H9 (cell line): Measurements from ENCODE around the gene FADS1. TPM values are rescaled to one million over a fixed set of nuclear protein-coding genes. Genes with fewer than 3 reads are reported as not detected.

Experiments used
- DNase-seq: peaks from one replicate; pipeline ENCODE4 v3.0.0-alpha.2; 2017
- H2AFZ ChIP-seq: one replicate; pipeline ENCODE4 v1.6.1; 2013; ENCODE audit warnings: mild to moderate bottlenecking, low read length, control low read depth, moderate library complexity
- H2AK5ac ChIP-seq: 2 replicates; pipeline ENCODE4 v1.6.1; 2013; ENCODE audit warnings: low read length, control low read depth, mixed read lengths; ENCODE audit not compliant: insufficient read length
- H2BK120ac ChIP-seq: one replicate; pipeline ENCODE4 v1.6.1; 2013; ENCODE audit warnings: low read depth, mild to moderate bottlenecking, low read length, control low read depth, inconsistent platforms; ENCODE audit not compliant: poor library complexity, severe bottlenecking
- H2BK12ac ChIP-seq: 2 replicates; pipeline ENCODE4 v1.6.1; 2013; ENCODE audit warnings: low read length, control low read depth, mixed read lengths, low read depth; ENCODE audit not compliant: insufficient read length
- H2BK15ac ChIP-seq: 2 replicates; pipeline ENCODE4 v1.6.1; 2013; ENCODE audit warnings: low read depth, low read length, control low read depth
- H2BK20ac ChIP-seq: one replicate; pipeline ENCODE4 v1.6.1; 2013; ENCODE audit warnings: low read depth, mild to moderate bottlenecking, low read length, control low read depth, inconsistent platforms; ENCODE audit not compliant: poor library complexity, severe bottlenecking
- H2BK5ac ChIP-seq: 2 replicates; pipeline ENCODE4 v1.6.1; 2013; ENCODE audit warnings: low read length, control low read depth, mixed read lengths; ENCODE audit not compliant: insufficient read length
- H3K14ac ChIP-seq: 2 replicates; pipeline ENCODE4 v1.6.1; 2013; ENCODE audit warnings: low read length, control low read depth; ENCODE audit not compliant: insufficient read depth
- H3K18ac ChIP-seq: 2 replicates; pipeline ENCODE4 v1.6.1; 2013; ENCODE audit warnings: low read depth, mild to moderate bottlenecking, mixed read lengths, low read length, control low read depth; ENCODE audit not compliant: insufficient read length
- H3K23ac ChIP-seq: 2 replicates; pipeline ENCODE4 v1.6.1; 2013; ENCODE audit warnings: low read length, control low read depth, mixed read lengths, low read depth; ENCODE audit not compliant: insufficient read length
- H3K23me2 ChIP-seq: 2 replicates; pipeline ENCODE4 v1.6.1; 2013; ENCODE audit warnings: low read depth, mild to moderate bottlenecking, mixed read lengths, low read length, control low read depth; ENCODE audit not compliant: insufficient read length, poor library complexity, severe bottlenecking
- H3K27ac ChIP-seq: 2 replicates; pipeline ENCODE4 v1.5.1; 2013; ENCODE audit warnings: low read length, control low read depth, mixed read lengths, low read depth; ENCODE audit not compliant: insufficient read length
- H3K27me3 ChIP-seq: 2 replicates; pipeline ENCODE4 v1.6.1; 2013; ENCODE audit warnings: low read length, control low read depth, inconsistent platforms; ENCODE audit not compliant: insufficient read depth
- H3K4ac ChIP-seq: 2 replicates; pipeline ENCODE4 v1.6.1; 2013; ENCODE audit warnings: low read depth, mild to moderate bottlenecking, control low read depth, inconsistent platforms, low read length, moderate library complexity
- H3K4me1 ChIP-seq: 2 replicates; pipeline ENCODE4 v1.6.1; 2013; ENCODE audit warnings: low read length, control low read depth, inconsistent platforms; ENCODE audit not compliant: insufficient read depth
- H3K4me2 ChIP-seq: 2 replicates; pipeline ENCODE4 v1.6.1; 2013; ENCODE audit warnings: low read length, control low read depth, mixed read lengths; ENCODE audit not compliant: insufficient read length, insufficient read depth
- H3K56ac ChIP-seq: 2 replicates; pipeline ENCODE4 v1.6.1; 2013; ENCODE audit warnings: low read depth, mild to moderate bottlenecking, mixed read lengths, low read length, control low read depth; ENCODE audit not compliant: insufficient read length
- H3K79me1 ChIP-seq: 2 replicates; pipeline ENCODE4 v1.6.1; 2013; ENCODE audit warnings: low read depth, mild to moderate bottlenecking, moderate library complexity, low read length, control low read depth, inconsistent platforms; ENCODE audit not compliant: insufficient read depth, poor library complexity, severe bottlenecking
- H3K79me2 ChIP-seq: 2 replicates; pipeline ENCODE4 v1.6.1; 2013; ENCODE audit warnings: low read length, control low read depth, inconsistent platforms; ENCODE audit not compliant: insufficient read depth
- H3K9ac ChIP-seq: 2 replicates; pipeline ENCODE4 v1.6.1; 2013; ENCODE audit warnings: low read length, control low read depth, mixed read lengths; ENCODE audit not compliant: insufficient read length; ENCODE audit errors: extremely low read depth
- H3K9me3 ChIP-seq: one replicate; pipeline ENCODE4 v1.6.1; 2013; ENCODE audit warnings: low read depth, low read length, inconsistent platforms; ENCODE audit not compliant: control insufficient read depth
- H3T11ph ChIP-seq: one replicate; pipeline ENCODE4 v1.6.1; 2013; ENCODE audit warnings: mild to moderate bottlenecking, low read length, control low read depth, inconsistent platforms
- H4K20me1 ChIP-seq: one replicate; pipeline ENCODE4 v1.6.1; 2013; ENCODE audit not compliant: control insufficient read depth, insufficient read length, insufficient read depth
- H4K5ac ChIP-seq: 2 replicates; pipeline ENCODE4 v1.6.1; 2013; ENCODE audit warnings: low read depth, mild to moderate bottlenecking, mixed read lengths, low read length, control low read depth; ENCODE audit not compliant: insufficient read length
- H4K8ac ChIP-seq: replicated peaks from 2 replicates; pipeline ENCODE4 v1.6.1; 2013; ENCODE audit warnings: low read length, control low read depth, mixed read lengths, low read depth; ENCODE audit not compliant: insufficient read length
- H4K91ac ChIP-seq: 2 replicates; pipeline ENCODE4 v1.6.1; 2013; ENCODE audit warnings: low read depth, mild to moderate bottlenecking, moderate library complexity, mixed read lengths, low read length, control low read depth; ENCODE audit not compliant: insufficient read length
- H3K27ac Mint-ChIP-seq, 3 experiments: 2 replicates in 2 of 3; 3 replicates in 1 of 3; pipeline ENCODE4 v1.8.0; 2020 to 2021; ENCODE audit warnings: mixed read lengths in 3 of 3, mild to moderate bottlenecking in 1 of 3, moderate library complexity in 1 of 3
- H3K27me3 Mint-ChIP-seq: 2 replicates; pipeline ENCODE4 v1.8.0; 2021; ENCODE audit warnings: low read depth, mild to moderate bottlenecking, moderate library complexity, mixed read lengths
- H3K36me3 Mint-ChIP-seq, 3 experiments: 2 replicates in 2 of 3; 3 replicates in 1 of 3; pipeline ENCODE4 v1.8.0; 2020 to 2021; ENCODE audit warnings: low read depth in 3 of 3, mixed read lengths in 3 of 3; ENCODE audit not compliant: insufficient read depth in 1 of 3
- H3K4me1 Mint-ChIP-seq, 2 experiments: 2 replicates each; pipeline ENCODE4 v1.8.0; 2020; ENCODE audit warnings: mixed read lengths in 2 of 2
- H3K4me3 Mint-ChIP-seq, 2 experiments: 2 replicates in 1 of 2; 3 replicates in 1 of 2; pipeline ENCODE4 v1.8.0; 2020 to 2021; ENCODE audit warnings: mild to moderate bottlenecking in 2 of 2, mixed read lengths in 2 of 2, moderate library complexity in 1 of 2
- H3K9me3 Mint-ChIP-seq, 2 experiments: 2 replicates in 1 of 2; 3 replicates in 1 of 2; pipeline ENCODE4 v1.8.0; 2020; ENCODE audit warnings: mild to moderate bottlenecking in 2 of 2, mixed read lengths in 2 of 2, moderate library complexity in 1 of 2
- CTCF ChIP-seq: fragments of 200-600 bp; sonication (generic); conservative IDR thresholded peaks from 3 replicates; pipeline ENCODE4 v1.8.0; 2021; ENCODE audit warnings: antibody characterized with exemption, mild to moderate bottlenecking
- WGBS: extraction: QIAGEN DNeasy Blood & Tissue Kit; methylation state at CpG from one replicate; pipeline ENCODE4 v1.1.7; 2013; ENCODE audit warnings: missing lambda C conversion rate, low lambda C conversion rate, mixed read lengths; ENCODE audit not compliant: insufficient read length; ENCODE audit errors: extremely low coverage; 5-methylcytosine and 5-hydroxymethylcytosine counted together
- total RNA-seq: library from RNA; stranded (reverse); gene quantifications from 2 replicates; pipeline ENCODE4 v1.2.1, GENCODE V29; 2021

The FADS1 gene
- total RNA-seq, 1 experiment from 2014 or later, result 125 TPM

DNA sequence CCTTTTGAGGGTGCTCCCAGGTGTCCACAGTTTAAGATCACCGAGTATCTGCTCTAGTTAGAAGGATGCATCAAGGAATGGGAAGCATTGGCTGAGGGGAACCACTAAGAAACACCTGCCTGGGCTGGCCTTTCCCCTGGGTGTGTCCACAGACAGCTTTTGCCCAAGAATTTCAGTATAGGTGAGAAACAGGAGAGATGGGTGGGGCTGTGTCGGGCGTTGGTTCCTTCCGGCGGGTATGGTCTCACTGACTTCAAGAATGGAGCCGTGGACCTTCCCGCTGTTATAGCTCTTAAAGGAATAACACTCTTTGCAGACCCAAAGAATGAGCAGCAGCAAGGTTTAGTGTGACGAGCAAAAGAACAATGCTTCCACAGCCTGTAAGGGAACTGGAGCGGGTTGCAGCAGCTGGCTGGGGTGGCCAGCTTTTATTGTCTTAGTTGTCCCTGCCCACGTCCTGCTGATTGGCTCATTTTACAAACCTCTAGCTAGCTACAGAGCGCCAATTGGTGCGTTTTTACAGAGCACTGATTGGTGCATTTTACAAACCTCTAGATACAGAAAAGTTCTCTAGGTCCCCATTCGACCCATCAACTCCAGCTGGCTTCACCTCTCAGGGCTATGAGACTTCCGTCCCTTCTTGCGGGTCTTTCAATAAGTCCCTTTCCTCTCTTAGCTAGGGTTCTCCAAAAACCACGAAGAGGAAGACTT is 2.4 kb downstream of the FADS1 start:
- peak overlapping the region; percentile 23 for H2BK5ac ChIP-seq
- H3K23me2 ChIP-seq, result peaks cover 6% of the 10 kb centered on the region
- H4K20me1 ChIP-seq, result no peaks in the 10 kb centered on the region
- no peaks in the 10 kb centered on the region for H3K79me1 ChIP-seq
- peak overlapping the region; percentile 76 for H3K27ac ChIP-seq
- peaks cover 8% of the 10 kb centered on the region for H3K4me1 ChIP-seq
- H3T11ph ChIP-seq, result peak overlapping the region; percentile 24
- no peak overlapping the region for H2AFZ ChIP-seq
- no peak overlapping the region for H4K5ac ChIP-seq
- WGBS, result no CpG with 5 or more reads among the region's 16 CpGs
- Mint-ChIP-seq H3K36me3 (peaks cover 46 to 52% (median 50%) of the 10 kb centered on the region in 3 experiments), H3K27ac (peak overlapping the region; percentile 100), H3K9me3 (peaks cover 0 to 2% of the 10 kb centered on the region in 2 experiments; a peak in 2 of 5 replicates), H3K27me3 (no peaks in the 10 kb centered on the region), H3K4me3 (peak overlapping the region; percentile 94 to 99), H3K4me1 (peaks cover 17 to 19% of the 10 kb centered on the region in 2 experiments)
- peak overlapping the region; percentile 83 for H3K18ac ChIP-seq
- H2BK12ac ChIP-seq, result peak overlapping the region; percentile 19
- no peak overlapping the region for H2BK15ac ChIP-seq
- no peak overlapping the region for H4K8ac ChIP-seq
- no peak overlapping the region for H3K56ac ChIP-seq
- H3K4ac ChIP-seq, result no peak overlapping the region; the same call in 1 of the 2 replicates
- no peak for TF ChIP-seq CTCF
- no peak overlapping the region for H2BK120ac ChIP-seq
- H3K14ac ChIP-seq, result peak overlapping the region; percentile 77
- peak; percentile 76 for DNase-seq
- H3K9ac ChIP-seq, result peak overlapping the region; percentile 48
- H3K27me3 ChIP-seq, result no peaks in the 10 kb centered on the region
- no peak overlapping the region for H2BK20ac ChIP-seq
- H3K9me3 ChIP-seq, result no peaks in the 10 kb centered on the region
- H3K79me2 ChIP-seq, result peaks cover 5% of the 10 kb centered on the region; the same call in 1 of the 2 replicates
- peak overlapping the region; percentile 58 for H3K4me2 ChIP-seq
- H2AK5ac ChIP-seq, result no peak overlapping the region
- H3K23ac ChIP-seq, result no peak overlapping the region
- no peak overlapping the region for H4K91ac ChIP-seq
